ENCODE data around the gene FOXN3.

Gene FOXN3

GRCh38 chr14:89359477-89360222 is 57.4 kb downstream of the FOXN3 start:
- no peak for DNase-seq

GRCh38 chr14:89357655-89358297 is 59.3 kb downstream of the FOXN3 start:
- DNase-seq: no peak

- DNase-seq: no peak
Measured at GRCh38 chr14:89356927-89357326, 60.1 kb downstream of the FOXN3 start.

- no peak for DNase-seq
Measured at GRCh38 chr14:89356496-89356895, 60.5 kb downstream of the FOXN3 start.

- no peak for DNase-seq
Measured at GRCh38 chr14:89353766-89354113, 63.3 kb downstream of the FOXN3 start.

DNA sequence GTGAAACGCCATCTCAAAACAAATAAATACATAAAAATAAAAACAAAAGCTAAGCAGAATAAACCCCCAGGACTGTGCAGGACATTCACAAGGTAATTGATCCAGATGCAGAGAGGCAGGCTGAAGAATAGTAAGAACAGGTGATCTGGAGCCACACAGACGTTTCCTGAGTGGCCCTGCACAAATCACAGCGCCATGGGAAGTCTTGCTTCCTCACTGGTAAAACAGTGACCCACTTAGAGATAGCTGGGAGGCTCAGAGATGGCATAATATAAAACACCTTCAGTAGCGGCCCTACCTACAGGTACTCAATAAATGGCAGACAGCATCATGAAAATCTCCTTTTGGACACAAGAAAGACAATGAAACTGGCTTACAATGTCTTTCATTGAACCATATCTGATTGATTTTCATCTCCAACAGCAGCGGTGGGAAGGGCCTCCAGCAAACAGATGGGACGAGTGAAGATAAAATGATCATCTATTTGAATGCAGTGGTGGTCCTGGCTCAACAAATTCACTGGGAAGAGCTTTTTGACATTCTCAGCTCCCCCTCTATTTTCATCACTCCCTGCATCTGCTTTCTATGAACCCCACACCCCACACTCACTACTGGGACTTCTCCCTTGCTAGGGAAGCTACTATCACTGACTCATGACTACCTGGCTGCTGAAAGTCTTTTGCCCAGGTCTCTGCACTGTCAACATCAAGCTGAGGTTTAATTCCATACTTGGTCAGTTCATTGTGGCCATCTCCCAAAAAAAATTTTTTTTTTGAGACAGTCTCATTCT is 63.9 kb downstream of the FOXN3 start:
- no peak for DNase-seq

- no peak for DNase-seq
Measured at GRCh38 chr14:89351516-89352404, 65.3 kb downstream of the FOXN3 start.

GRCh38 chr14:89351221-89351515 is 65.9 kb downstream of the FOXN3 start:
- no peak for DNase-seq

- DNase-seq: no peak
Measured at GRCh38 chr14:89350152-89350551, 66.9 kb downstream of the FOXN3 start.

DNA sequence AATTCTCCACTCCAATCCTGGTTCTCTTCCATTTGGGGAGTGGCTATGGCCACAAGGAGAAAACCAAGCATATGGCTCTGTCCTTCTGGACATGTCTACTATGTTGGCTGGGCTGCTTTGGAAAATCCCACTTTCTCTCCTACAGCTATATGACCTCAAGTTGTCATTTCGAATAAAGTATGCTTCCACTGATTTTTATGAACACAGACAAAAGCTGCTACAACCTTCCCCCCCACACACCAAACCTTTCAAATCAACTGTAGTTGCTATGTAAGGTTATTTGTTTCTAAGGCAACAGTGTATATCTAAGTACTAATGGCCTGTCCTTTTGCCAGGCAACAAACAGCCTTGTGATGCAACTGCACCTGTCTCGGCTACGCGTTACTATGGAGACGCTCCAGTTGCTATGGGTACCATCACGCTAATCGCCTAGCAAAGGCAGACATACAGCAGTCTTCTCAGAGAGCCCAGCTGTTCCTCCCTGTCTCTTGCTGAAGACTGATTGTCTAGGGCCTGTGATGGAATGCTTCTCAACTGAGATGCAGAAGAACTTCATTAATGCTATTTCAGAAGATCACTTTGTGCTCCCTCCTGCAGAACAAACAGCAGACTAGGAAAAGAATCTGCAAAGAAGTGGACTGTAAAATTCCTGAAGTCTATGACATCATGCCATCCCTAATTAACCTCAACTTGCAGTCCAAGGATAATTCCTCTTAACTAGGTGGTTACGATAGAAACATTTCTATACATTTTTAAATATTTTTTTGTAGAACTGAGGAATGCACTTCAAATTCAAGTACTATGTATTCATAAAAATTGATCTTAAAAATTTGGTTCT is 67.6 kb downstream of the FOXN3 start:
- peak; percentile 90 for DNase-seq

DNA sequence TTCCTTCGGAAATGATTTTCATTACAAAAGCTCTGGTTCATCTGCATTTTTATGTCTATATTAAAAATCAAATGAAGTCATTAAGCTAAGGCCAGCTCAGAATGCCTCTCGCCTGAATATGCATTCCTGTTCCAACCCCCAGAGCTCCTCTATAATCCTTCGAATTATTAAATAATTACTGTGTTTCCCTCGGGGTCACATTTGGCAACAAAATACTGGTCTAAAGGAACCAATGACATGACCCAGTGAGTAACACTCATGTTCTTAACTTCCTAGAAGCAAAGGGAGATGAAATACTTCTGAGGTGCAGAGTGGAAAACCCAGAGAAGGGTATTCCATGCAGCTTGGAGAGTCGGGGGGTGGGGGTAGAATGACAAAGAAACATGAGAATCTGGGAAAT is 68.3 kb downstream of the FOXN3 start:
- no peak for DNase-seq

DNA sequence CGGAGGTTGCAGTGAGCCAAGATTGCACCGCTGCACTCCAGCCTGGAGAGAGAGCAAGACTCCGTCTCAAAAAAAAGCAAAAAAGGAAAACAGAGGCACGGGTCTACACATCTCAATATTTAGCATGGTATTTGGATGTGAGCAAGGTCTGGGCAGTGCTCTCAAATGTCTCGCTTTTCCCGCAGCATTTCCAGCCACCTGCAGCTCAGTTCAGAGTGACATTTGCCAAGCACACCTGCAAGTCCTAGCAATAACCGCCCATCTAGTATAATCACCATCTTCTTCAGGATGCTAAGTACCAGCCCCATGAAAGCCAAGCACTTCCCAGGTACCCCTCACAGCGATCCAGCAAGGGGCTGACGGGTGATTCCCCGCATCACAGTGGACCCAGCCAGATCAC is 69.1 kb downstream of the FOXN3 start:
- DNase-seq: no peak

DNA sequence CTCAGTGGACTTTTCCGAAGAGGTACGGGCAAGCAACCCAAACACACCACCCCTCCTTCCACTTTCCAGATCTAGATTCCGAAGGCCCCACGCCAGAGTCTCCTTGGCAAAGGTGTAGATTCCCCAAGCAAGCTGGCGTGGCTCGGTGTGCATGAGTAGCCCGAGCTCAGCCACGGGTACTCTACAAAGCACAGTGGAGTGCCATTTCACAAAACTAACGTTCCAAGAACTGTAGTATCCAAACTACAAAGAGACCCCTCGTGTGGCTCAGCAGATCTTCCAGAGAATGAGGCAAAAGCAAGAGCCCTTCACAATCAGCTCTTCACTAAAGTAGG is 72.1 kb downstream of the FOXN3 start:
- no peak for DNase-seq

DNA sequence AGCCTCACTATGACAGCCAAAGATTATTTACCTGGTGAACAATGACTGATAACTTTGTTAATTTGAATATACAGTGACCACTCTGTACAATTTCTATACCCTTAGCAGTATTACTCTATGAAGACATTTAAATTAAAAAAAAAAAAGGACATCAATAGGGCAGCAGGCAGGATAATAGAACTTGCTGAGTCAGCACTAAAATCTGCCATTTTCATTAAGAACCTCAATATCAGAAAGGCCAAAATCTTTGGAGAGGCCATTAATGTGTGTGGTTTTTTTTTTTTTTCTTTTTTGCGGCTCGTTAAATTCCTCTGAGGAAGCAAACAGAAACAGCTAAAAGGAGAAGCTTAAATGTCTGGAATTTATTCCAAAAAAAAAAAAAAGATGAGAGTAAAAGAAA is 73.7 kb downstream of the FOXN3 start:
- no peak for DNase-seq

GRCh38 chr14:89342049-89342448 is 75.0 kb downstream of the FOXN3 start:
- no peak for DNase-seq

- no peak for DNase-seq
Measured at GRCh38 chr14:89340200-89341181, 76.5 kb downstream of the FOXN3 start.

GRCh38 chr14:89339579-89339978 is 77.5 kb downstream of the FOXN3 start:
- no peak for DNase-seq

DNA sequence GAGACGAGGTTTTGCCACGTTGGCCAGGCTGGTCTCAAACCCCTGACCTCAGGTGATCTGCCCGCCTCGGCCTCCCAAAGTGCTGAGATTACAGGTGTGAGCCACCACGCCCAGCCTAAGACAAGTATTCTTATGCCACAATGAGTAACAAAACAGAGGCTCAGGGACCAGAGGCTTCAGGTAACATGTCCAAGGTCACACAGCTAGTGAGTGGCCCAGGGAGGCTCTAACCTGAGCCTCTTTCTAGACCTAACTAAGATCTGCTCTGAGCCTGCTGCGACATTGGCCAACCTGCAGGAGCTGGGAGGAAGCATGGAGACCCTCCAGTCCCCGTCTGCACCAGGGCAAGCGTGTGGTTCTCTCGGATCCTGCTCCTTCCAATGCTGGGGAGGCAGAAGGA is 77.9 kb downstream of the FOXN3 start:
- no peak for DNase-seq

DNA sequence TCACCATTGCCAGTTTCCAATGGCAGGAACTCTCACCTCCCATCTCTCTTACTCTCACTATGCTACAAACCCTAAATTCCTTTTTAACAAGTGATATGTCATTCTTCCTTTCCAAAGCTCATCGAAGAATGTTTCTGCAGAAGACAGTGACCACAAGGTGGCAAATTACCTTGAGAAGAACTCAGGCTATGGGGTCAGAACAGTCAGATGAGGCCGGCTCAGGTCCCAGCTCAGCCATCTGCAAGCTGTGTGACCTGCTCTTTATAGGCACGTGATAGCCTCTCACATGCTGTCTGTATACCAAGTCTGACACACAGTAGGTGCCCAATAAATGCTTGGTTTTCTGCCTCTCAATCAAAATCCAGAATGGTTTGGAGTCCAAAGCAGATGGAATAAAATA is 80.7 kb downstream of the FOXN3 start:
- no peak for DNase-seq

- DNase-seq: no peak
Measured at GRCh38 chr14:89332031-89332430, 85.0 kb downstream of the FOXN3 start.

GRCh38 chr14:89331398-89331797 is 85.6 kb downstream of the FOXN3 start:
- DNase-seq: no peak

All from NCI-H2107 (cell line).